AG04450 (cell line): ENCODE measurements around the gene NEO1. TPM values are rescaled to one million over a fixed set of nuclear protein-coding genes. Genes with fewer than 3 reads are reported as not detected.

ENCODE experiments used
- CTCF ChIA-PET: fragments of 300-600, 350-600 bp; formaldehyde crosslinking; extraction: SDS; loops from one replicate; lab custom pipeline; 2022; ENCODE audit warnings: antibody characterized with exemption, inconsistent platforms; lab: Charles Lee
- POLR2A ChIA-PET: fragments of 350-600 bp; formaldehyde crosslinking; extraction: SDS; loops from one replicate; lab custom pipeline; 2021; ENCODE audit warnings: antibody characterized with exemption, inconsistent platforms; lab: Yijun Ruan, JAX
- DNase-seq: peaks from one replicate; pipeline ENCODE4 v3.0.0-alpha.2; 2011; ENCODE audit warnings: low read depth, low spot score
- H3K27ac ChIP-seq: one replicate; pipeline ENCODE4 v1.5.1; 2012; ENCODE audit warnings: low read depth, low read length, control low read depth
- H3K27me3 ChIP-seq: one replicate; pipeline ENCODE4 v1.6.0; 2012; ENCODE audit warnings: low read length; ENCODE audit not compliant: control insufficient read depth, insufficient read depth
- H3K4me3 ChIP-seq: 2 replicates; pipeline ENCODE4 v1.5.1; 2011; ENCODE audit warnings: mild to moderate bottlenecking, low read depth, low read length, control low read depth
- H3K9me3 ChIP-seq: 2 replicates; pipeline ENCODE4 v1.5.1; 2012; ENCODE audit warnings: low read length; ENCODE audit not compliant: control insufficient read depth, insufficient read depth
- CTCF ChIP-seq: IDR thresholded peaks from 2 replicates; pipeline ENCODE4 v1.5.1; 2011; ENCODE audit warnings: low read depth, low read length, control low read depth, inconsistent platforms
- polyA plus RNA-seq: library from polyadenylated mRNA; depleted of rRNA; stranded (reverse); fragments of >200 nt; gene quantifications from 2 replicates; pipeline ENCODE4 v1.2.3, GENCODE V29; 2011

Gene NEO1
- polyA plus RNA-seq, 1 experiment, result 3.5 TPM

GRCh38 chr15:73340502-73341192 is 288.4 kb downstream of the NEO1 start:
- ChIA-PET POLR2A (no interaction called here), CTCF (no interaction called here)
- DNase-seq, result no peak
- TF ChIP-seq CTCF, result no peak
- Histone ChIP-seq H3K9me3 (no peaks in the 10 kb centered on the region; the same call in 1 of the 2 replicates), H3K4me3 (no peak overlapping the region), H3K27ac (no peak overlapping the region), H3K27me3 (no peaks in the 10 kb centered on the region)

- Histone ChIP-seq H3K9me3 (no peaks in the 10 kb centered on the region; the same call in 1 of the 2 replicates), H3K4me3 (no peak overlapping the region), H3K27me3 (no peaks in the 10 kb centered on the region), H3K27ac (no peak overlapping the region)
- POLR2A ChIA-PET, result no interaction called here
- CTCF ChIA-PET, result no interaction called here
- TF ChIP-seq CTCF, result no peak
- DNase-seq, result no peak
Measured at GRCh38 chr15:73341886-73342600, 289.8 kb downstream of the NEO1 start.

GRCh38 chr15:73344056-73344455 is 291.8 kb downstream of the NEO1 start:
- CTCF ChIA-PET, result no interaction called here
- H3K27ac ChIP-seq, result no peak overlapping the region
- no peak overlapping the region for H3K4me3 ChIP-seq
- no peaks in the 10 kb centered on the region; the same call in 1 of the 2 replicates for H3K9me3 ChIP-seq
- no peak for DNase-seq
- POLR2A ChIA-PET, result no interaction called here
- no peak for TF ChIP-seq CTCF
- H3K27me3 ChIP-seq, result no peaks in the 10 kb centered on the region

- H3K4me3 ChIP-seq, result no peak overlapping the region
- H3K27me3 ChIP-seq, result no peaks in the 10 kb centered on the region
- no peaks in the 10 kb centered on the region; the same call in 1 of the 2 replicates for H3K9me3 ChIP-seq
- DNase-seq, result no peak
- no peak for TF ChIP-seq CTCF
- H3K27ac ChIP-seq, result no peak overlapping the region
- POLR2A ChIA-PET, result no interaction called here
- CTCF ChIA-PET, result interaction anchor here (1.1 kb wide), 1 partner anchor 105 kb away, joined by 3 read pairs; no protein-coding TSS in a partner anchor
Measured at GRCh38 chr15:73345658-73346057, 293.4 kb downstream of the NEO1 start.

- CTCF ChIA-PET, result no interaction called here
- POLR2A ChIA-PET, result no interaction called here
- DNase-seq, result no peak
Measured at GRCh38 chr15:73346735-73347312, 294.6 kb downstream of the NEO1 start.

More at GRCh38 chr15:73346735-73347312, 294.6 kb downstream of the NEO1 start:
- no peak for TF ChIP-seq CTCF
- H3K27ac ChIP-seq, result no peak overlapping the region
- H3K4me3 ChIP-seq, result no peak overlapping the region
- H3K9me3 ChIP-seq, result no peaks in the 10 kb centered on the region; the same call in 1 of the 2 replicates
- no peaks in the 10 kb centered on the region for H3K27me3 ChIP-seq
